Cardiac muscle cell (in vitro differentiated cells and primary cell): ENCODE data around the gene RPP40. TPM values are rescaled to one million over a fixed set of nuclear protein-coding genes. Genes with fewer than 3 reads are reported as not detected.

ENCODE experiments used
- DNase-seq, 2 donors: peaks; one replicate each; pipeline versions ENCODE4 v3.0.0 to v3.0.0-alpha.2; 2010 to 2017; ENCODE audit warnings: low read depth in 1 of 2, low spot score in 1 of 2
- H3K27ac ChIP-seq: fragments of 200-600 bp; sonication (generic); 2 replicates; pipeline ENCODE4 v1.5.1; 2016
- H3K27me3 ChIP-seq: fragments of 200-600 bp; sonication (generic); 2 replicates; pipeline ENCODE4 v1.6.0; 2016; ENCODE audit warnings: control low read depth
- H3K36me3 ChIP-seq: fragments of 200-600 bp; sonication (generic); 2 replicates; pipeline ENCODE4 v1.5.1; 2016; ENCODE audit warnings: control low read depth
- H3K4me1 ChIP-seq: fragments of 200-600 bp; sonication (generic); 2 replicates; pipeline ENCODE4 v1.8.1; 2017; ENCODE audit warnings: low read depth, mild to moderate bottlenecking, mixed run types
- H3K4me3 ChIP-seq: fragments of 200-600 bp; sonication (generic); 2 replicates; pipeline ENCODE4 v1.5.1; 2016; ENCODE audit warnings: mild to moderate bottlenecking
- H3K9me3 ChIP-seq: fragments of 200-600 bp; sonication (generic); 2 replicates; pipeline ENCODE4 v1.5.1; 2017; ENCODE audit warnings: low read depth, mild to moderate bottlenecking, control low read depth
- CTCF ChIP-seq: IDR thresholded peaks from 2 replicates; pipeline ENCODE4 v1.5.1; 2012; ENCODE audit warnings: low read depth, mild to moderate bottlenecking, low read length
- polyA plus RNA-seq: library from polyadenylated mRNA; unstranded; fragments of >200 nt; fragmentation: Nextera tagmentation; extraction: Ambion mirVana; gene quantifications from 2 replicates; pipeline ENCODE4 v1.2.1, GENCODE V29; 2016
- total RNA-seq: library from RNA; depleted of rRNA; stranded (reverse); fragments of >200 nt; gene quantifications from 2 replicates; pipeline ENCODE4 v1.2.3, GENCODE V29; 2016

Gene RPP40
- total and polyA plus RNA-seq, 2 experiments from 2014 or later = 2.7 to 13.7 TPM

GRCh38 chr6:4969609-4970285, 34.1 kb downstream of the RPP40 start:
- H3K4me1 ChIP-seq = peaks cover 8% of the 10 kb centered on the region
- H3K9me3 ChIP-seq = no peaks in the 10 kb centered on the region
- no peak for DNase-seq
- H3K27ac ChIP-seq = no peak overlapping the region
- H3K4me3 ChIP-seq = no peak overlapping the region
- no peak for TF ChIP-seq CTCF
- no peaks in the 10 kb centered on the region for H3K27me3 ChIP-seq
- no peaks in the 10 kb centered on the region for H3K36me3 ChIP-seq

GRCh38 chr6:4967301-4968030, 36.4 kb downstream of the RPP40 start:
- DNase-seq = peak in 1 of 2 donors; percentile 49
- H3K27me3 ChIP-seq = no peaks in the 10 kb centered on the region
- no peak overlapping the region for H3K27ac ChIP-seq
- TF ChIP-seq CTCF = no peak
- no peaks in the 10 kb centered on the region for H3K36me3 ChIP-seq
- peaks cover 4% of the 10 kb centered on the region for H3K4me1 ChIP-seq
- H3K4me3 ChIP-seq = no peak overlapping the region
- no peaks in the 10 kb centered on the region for H3K9me3 ChIP-seq

GRCh38 chr6:4965562-4966389, 38.1 kb downstream of the RPP40 start:
- H3K4me3 ChIP-seq = no peak overlapping the region
- TF ChIP-seq CTCF = no peak
- H3K4me1 ChIP-seq = peaks cover 4% of the 10 kb centered on the region
- no peaks in the 10 kb centered on the region for H3K36me3 ChIP-seq
- H3K27ac ChIP-seq = no peak overlapping the region
- no peaks in the 10 kb centered on the region for H3K27me3 ChIP-seq
- no peaks in the 10 kb centered on the region for H3K9me3 ChIP-seq
- no peak for DNase-seq

- no peak overlapping the region for H3K4me3 ChIP-seq
- H3K27ac ChIP-seq = no peak overlapping the region
- DNase-seq = no peak
- no peak for TF ChIP-seq CTCF
- peaks cover 4% of the 10 kb centered on the region for H3K4me1 ChIP-seq
- H3K9me3 ChIP-seq = no peaks in the 10 kb centered on the region
- H3K27me3 ChIP-seq = no peaks in the 10 kb centered on the region
- no peaks in the 10 kb centered on the region for H3K36me3 ChIP-seq
Measured at GRCh38 chr6:4964675-4965561, 38.9 kb downstream of the RPP40 start.

GRCh38 chr6:4962905-4963304, 40.9 kb downstream of the RPP40 start:
- no peak for TF ChIP-seq CTCF
- no peak for DNase-seq

More at GRCh38 chr6:4962905-4963304, 40.9 kb downstream of the RPP40 start:
- no peaks in the 10 kb centered on the region for H3K4me1 ChIP-seq
- no peaks in the 10 kb centered on the region for H3K9me3 ChIP-seq
- H3K4me3 ChIP-seq = no peak overlapping the region
- H3K27me3 ChIP-seq = no peaks in the 10 kb centered on the region
- no peak overlapping the region for H3K27ac ChIP-seq
- H3K36me3 ChIP-seq = no peaks in the 10 kb centered on the region
